NCI-H2029 treated with DMSO at 0.1 percent for 48 hours (cell line): ENCODE results near the gene SV2B.

Source experiments
- DNase-seq: peaks from one replicate; lab custom pipeline; 2025; lab: John Stamatoyannopoulos, UW

Gene SV2B

GRCh38 chr15:91268510-91268909 lies 168.5 kb downstream of the SV2B start:
- no peak for DNase-seq

- no peak for DNase-seq
Measured at GRCh38 chr15:91270747-91271146, 170.7 kb downstream of the SV2B start.

GRCh38 chr15:91271565-91272153 lies 171.6 kb downstream of the SV2B start:
- DNase-seq, result peak; percentile 9

- DNase-seq, result no peak
Measured at GRCh38 chr15:91275844-91276243, 175.8 kb downstream of the SV2B start.

- DNase-seq, result no peak
Measured at GRCh38 chr15:91278951-91279350, 178.9 kb downstream of the SV2B start.

- DNase-seq, result no peak
Measured at GRCh38 chr15:91279486-91279885, 179.4 kb downstream of the SV2B start.

GRCh38 chr15:91281947-91282346 lies 181.9 kb downstream of the SV2B start:
- no peak for DNase-seq

GRCh38 chr15:91282486-91282885 lies 182.4 kb downstream of the SV2B start:
- no peak for DNase-seq

- DNase-seq, result no peak
Measured at GRCh38 chr15:91283155-91283554, 183.1 kb downstream of the SV2B start.

GRCh38 chr15:91284758-91285466 lies 184.9 kb downstream of the SV2B start:
- no peak for DNase-seq

- DNase-seq, result no peak
Measured at GRCh38 chr15:91289324-91289723, 189.3 kb downstream of the SV2B start.

GRCh38 chr15:91290553-91290952 lies 190.5 kb downstream of the SV2B start:
- no peak for DNase-seq

- DNase-seq, result no peak
Measured at GRCh38 chr15:91291673-91292072, 191.6 kb downstream of the SV2B start.

- no peak for DNase-seq
Measured at GRCh38 chr15:91294344-91294743, 194.3 kb downstream of the SV2B start.

- no peak for DNase-seq
Measured at GRCh38 chr15:91294795-91295194, 194.7 kb downstream of the SV2B start.

GRCh38 chr15:91298101-91298500 lies 198.0 kb downstream of the SV2B start:
- DNase-seq, result no peak

- DNase-seq, result peak; percentile 35
Measured at GRCh38 chr15:91302588-91303439, 202.8 kb downstream of the SV2B start.

- no peak for DNase-seq
Measured at GRCh38 chr15:91304210-91304609, 204.2 kb downstream of the SV2B start.

GRCh38 chr15:91304786-91305185 lies 204.7 kb downstream of the SV2B start:
- DNase-seq, result no peak

GRCh38 chr15:91306144-91306543 lies 206.1 kb downstream of the SV2B start:
- no peak for DNase-seq

GRCh38 chr15:91307601-91308000 lies 207.5 kb downstream of the SV2B start:
- DNase-seq, result no peak

GRCh38 chr15:91308199-91308598 lies 208.1 kb downstream of the SV2B start:
- DNase-seq, result no peak

GRCh38 chr15:91308855-91309254 lies 208.8 kb downstream of the SV2B start:
- DNase-seq, result no peak
